H1 (cell line): ENCODE measurements around the gene ARFRP1. TPM values are rescaled to one million over a fixed set of nuclear protein-coding genes. Genes with fewer than 3 reads are reported as not detected.

Experiments
- CTCF ChIA-PET: fragments of 300-600 bp; sonication (Branson Sonifier 250); formaldehyde crosslinking; loops from one replicate; lab custom pipeline; 2021; ENCODE audit not compliant: partially characterized antibody; lab: Charles Lee
- POLR2A ChIA-PET: fragments of 300-600 bp; sonication (Branson Sonifier 250); formaldehyde crosslinking; loops from one replicate; lab custom pipeline; 2021; ENCODE audit warnings: inconsistent platforms; ENCODE audit not compliant: partially characterized antibody; lab: Charles Lee
- DNase-seq, 2 experiments: peaks; one replicate each; pipeline versions ENCODE4 v3.0.0 to v3.0.0-alpha.2; 2010 to 2022; ENCODE audit warnings: low spot score in 2 of 2, low read depth in 1 of 2, mixed read lengths in 1 of 2
- FAIRE-seq: peaks from 2 replicates; lab custom pipeline; 2011; peaks lifted over from hg19 to GRCh38; lab: Jason Lieb, UNC
- H2AFZ ChIP-seq: 2 replicates; pipeline ENCODE4 v1.8.1; 2012; ENCODE audit warnings: low read length, inconsistent platforms
- H2AK5ac ChIP-seq: 2 replicates; pipeline ENCODE4 v1.6.1; 2013; ENCODE audit warnings: low read depth, low read length
- H2BK120ac ChIP-seq: replicated peaks from 2 replicates; pipeline ENCODE3; 2013; ENCODE audit warnings: low read depth, low read length, inconsistent platforms
- H2BK12ac ChIP-seq: 2 replicates; pipeline ENCODE4 v1.6.1; 2013; ENCODE audit warnings: low read depth, low read length
- H2BK15ac ChIP-seq: 2 replicates; pipeline ENCODE4 v1.6.1; 2013; ENCODE audit warnings: low read length
- H2BK20ac ChIP-seq: 2 replicates; pipeline ENCODE4 v1.6.1; 2013; ENCODE audit warnings: low read length
- H2BK5ac ChIP-seq: 2 replicates; pipeline ENCODE4 v1.6.1; 2013; ENCODE audit warnings: low read depth, low read length
- H3K14ac ChIP-seq: 2 replicates; pipeline ENCODE4 v1.6.1; 2013; ENCODE audit warnings: inconsistent platforms; ENCODE audit not compliant: insufficient read length
- H3K18ac ChIP-seq: 2 replicates; pipeline ENCODE4 v1.6.1; 2013; ENCODE audit warnings: low read length; ENCODE audit errors: extremely low read depth
- H3K23ac ChIP-seq: 2 replicates; pipeline ENCODE4 v1.6.1; 2013; ENCODE audit warnings: inconsistent platforms; ENCODE audit not compliant: insufficient read length
- H3K23me2 ChIP-seq: 2 replicates; pipeline ENCODE4 v1.6.1; 2013; ENCODE audit warnings: low read depth, low read length
- H3K27ac ChIP-seq: 2 replicates; pipeline ENCODE4 v1.6.1; 2011; ENCODE audit warnings: low read depth, low read length, inconsistent platforms
- H3K27me3 ChIP-seq, 4 experiments: replicated peaks in 1 of 4; 1 replicate in 1 of 4; 2 replicates in 3 of 4; pipeline versions ENCODE4 v1.6.1 to v1.8.1; 2011 to 2013; ENCODE audit warnings: low read length in 3 of 4, mild to moderate bottlenecking in 3 of 4, inconsistent platforms in 2 of 4, mixed read lengths in 2 of 4, moderate library complexity in 1 of 4; ENCODE audit not compliant: control insufficient read depth in 3 of 4, insufficient read depth in 3 of 4; ENCODE audit errors: extremely low read depth in 1 of 4
- H3K36me3 ChIP-seq, 4 experiments: 2 replicates each; pipeline versions ENCODE4 v1.6.1 to v1.8.1; 2011 to 2013; ENCODE audit warnings: mild to moderate bottlenecking in 4 of 4, low read length in 3 of 4, moderate library complexity in 2 of 4, control low read depth in 1 of 4, inconsistent platforms in 1 of 4; ENCODE audit not compliant: insufficient read depth in 4 of 4, control insufficient read depth in 2 of 4
- H3K4ac ChIP-seq: replicated peaks from 2 replicates; pipeline ENCODE3; 2013; ENCODE audit warnings: low read length, low read depth, mixed read lengths, inconsistent platforms; ENCODE audit not compliant: insufficient read length
- H3K4me1 ChIP-seq, 4 experiments: replicated peaks in 1 of 4; 1 replicate in 1 of 4; 2 replicates in 3 of 4; pipeline versions ENCODE4 v1.6.1 to v1.8.1; 2011 to 2013; ENCODE audit warnings: low read length in 3 of 4, inconsistent platforms in 2 of 4, mixed read lengths in 1 of 4; ENCODE audit not compliant: insufficient read depth in 4 of 4, control insufficient read depth in 3 of 4
- H3K4me2 ChIP-seq, 2 experiments: 2 replicates each; pipeline versions ENCODE4 v1.6.1 to v1.8.1; 2011 to 2013; ENCODE audit warnings: low read depth in 2 of 2, low read length in 2 of 2, control low read depth in 1 of 2, inconsistent platforms in 1 of 2, mild to moderate bottlenecking in 1 of 2; ENCODE audit not compliant: insufficient read depth in 1 of 2
- H3K4me3 ChIP-seq, 4 experiments: fragments of 200-600, 300-600 bp in 1 of 4; sonication (generic), shearing (Covaris generic), sonication (Bioruptor Twin) in 1 of 4; 2 replicates each; pipeline versions ENCODE4 v1.5.1 to v1.8.1; 2011 to 2016; ENCODE audit warnings: low read length in 4 of 4, low read depth in 3 of 4, control low read depth in 2 of 4, inconsistent platforms in 2 of 4, mild to moderate bottlenecking in 2 of 4, mixed read lengths in 1 of 4, moderate library complexity in 1 of 4; ENCODE audit not compliant: insufficient read depth in 2 of 4; ENCODE audit errors: extremely low read depth in 1 of 4
- H3K56ac ChIP-seq: replicated peaks from 2 replicates; pipeline ENCODE3; 2013; ENCODE audit warnings: low read depth, mild to moderate bottlenecking, mixed read lengths, low read length, inconsistent platforms; ENCODE audit not compliant: insufficient read length
- H3K79me1 ChIP-seq: 2 replicates; pipeline ENCODE4 v1.6.1; 2013; ENCODE audit warnings: low read depth, low read length, control low read depth
- H3K79me2 ChIP-seq, 2 experiments: 2 replicates each; pipeline versions ENCODE4 v1.6.1 to v1.8.1; 2012 to 2013; ENCODE audit warnings: low read length in 2 of 2, mild to moderate bottlenecking in 2 of 2, inconsistent platforms in 1 of 2; ENCODE audit not compliant: insufficient read depth in 2 of 2, control insufficient read depth in 1 of 2
- H3K9ac ChIP-seq, 4 experiments: replicated peaks in 1 of 4; 1 replicate in 1 of 4; 2 replicates in 3 of 4; pipeline versions ENCODE4 v1.6.1 to v1.8.1; 2011 to 2013; ENCODE audit warnings: low read depth in 3 of 4, low read length in 3 of 4, control low read depth in 2 of 4, mild to moderate bottlenecking in 2 of 4, moderate library complexity in 2 of 4, inconsistent platforms in 1 of 4; ENCODE audit errors: extremely low read depth in 1 of 4
- H3K9me3 ChIP-seq, 2 experiments: 2 replicates each; pipeline versions ENCODE4 v1.6.1 to v1.8.1; 2012 to 2013; ENCODE audit warnings: mild to moderate bottlenecking in 2 of 2, moderate library complexity in 2 of 2, control low read depth in 1 of 2, inconsistent platforms in 1 of 2, low read depth in 1 of 2, low read length in 1 of 2, mixed read lengths in 1 of 2; ENCODE audit not compliant: insufficient read depth in 2 of 2
- H4K20me1 ChIP-seq, 2 experiments: replicated peaks in 1 of 2; 2 replicates each; pipeline versions ENCODE3 to v1.8.1; 2011 to 2013; ENCODE audit warnings: inconsistent platforms in 2 of 2, low read length in 2 of 2, mild to moderate bottlenecking in 1 of 2; ENCODE audit not compliant: insufficient read depth in 2 of 2, control insufficient read depth in 1 of 2
- H4K5ac ChIP-seq: 2 replicates; pipeline ENCODE4 v1.6.1; 2013; ENCODE audit warnings: low read length, low read depth, mixed read lengths, inconsistent platforms; ENCODE audit not compliant: insufficient read length
- H4K8ac ChIP-seq: 2 replicates; pipeline ENCODE4 v1.8.0; 2013; ENCODE audit warnings: mild to moderate bottlenecking, moderate library complexity, low read length, inconsistent platforms; ENCODE audit not compliant: insufficient read depth; ENCODE audit errors: extremely low read depth
- H4K91ac ChIP-seq: replicated peaks from 2 replicates; pipeline ENCODE3; 2013; ENCODE audit warnings: low read length, mixed read lengths, inconsistent platforms; ENCODE audit not compliant: insufficient read length
- BRCA1 ChIP-seq: IDR thresholded peaks from 2 replicates; pipeline ENCODE4 v1.6.1; 2012; ENCODE audit warnings: low read depth, low read length, improper control_type of control experiment
- CHD2 ChIP-seq: IDR thresholded peaks from 2 replicates; pipeline ENCODE4 v1.6.1; 2012; ENCODE audit warnings: low read length, improper control_type of control experiment
- E2F6 ChIP-seq: IDR thresholded peaks from 2 replicates; pipeline ENCODE4 v1.6.1; 2012; ENCODE audit warnings: inconsistent platforms
- EZH2 ChIP-seq: fragments of 200-600 bp; sonication (generic); IDR thresholded peaks from 2 replicates; pipeline ENCODE4 v1.7.1; 2012; ENCODE audit warnings: low read depth, mild to moderate bottlenecking, moderate library complexity, low read length, inconsistent platforms; ENCODE audit not compliant: severe bottlenecking
- HDAC2 ChIP-seq, 2 experiments: fragments of 300-600 bp in 1 of 2; sonication (generic) in 1 of 2; IDR thresholded peaks; 2 replicates each; pipeline ENCODE4 v1.6.1; 2011 to 2012; ENCODE audit warnings: low read depth in 2 of 2, low read length in 2 of 2, mild to moderate bottlenecking in 2 of 2, moderate library complexity in 2 of 2, borderline replicate concordance in 1 of 2, inconsistent platforms in 1 of 2
- MAX ChIP-seq: IDR thresholded peaks from 2 replicates; pipeline ENCODE4 v1.6.1; 2012; ENCODE audit warnings: inconsistent platforms
- RXRA ChIP-seq: IDR thresholded peaks from 2 replicates; pipeline ENCODE4 v1.6.1; 2011; ENCODE audit warnings: low read depth, mild to moderate bottlenecking, low read length, moderate library complexity; ENCODE audit not compliant: insufficient read depth
- SIN3A ChIP-seq, 2 experiments: IDR thresholded peaks in 1 of 2; conservative IDR thresholded peaks in 1 of 2; 2 replicates each; pipeline ENCODE4 v1.6.1; 2011 to 2012; ENCODE audit warnings: low read length in 2 of 2, improper control_type of control experiment in 1 of 2, low read depth in 1 of 2, mild to moderate bottlenecking in 1 of 2
- SRF ChIP-seq: IDR thresholded peaks from 2 replicates; pipeline ENCODE4 v1.6.1; 2011; ENCODE audit warnings: mild to moderate bottlenecking, low read depth, low read length, moderate library complexity
- WGBS, 2 experiments: shearing (Covaris generic) in 1 of 2; methylation state at CpG; one replicate each; pipeline versions ENCODE4 v1.1.6 to v1.1.7; 2013 to 2015; ENCODE audit warnings: low lambda C conversion rate in 2 of 2, mixed read lengths in 2 of 2, inconsistent platforms in 1 of 2, low coverage in 1 of 2, missing lambda C conversion rate in 1 of 2; ENCODE audit not compliant: insufficient replicate concordance in 2 of 2, insufficient coverage in 1 of 2, insufficient read length in 1 of 2; ENCODE audit errors: extremely low coverage in 1 of 2, missing lambda C conversion rate in 1 of 2; 5-methylcytosine and 5-hydroxymethylcytosine counted together
- polyA plus RNA-seq, 7 experiments: library from polyadenylated mRNA; depleted of rRNA in 3 of 7; stranded (reverse) in 5 of 7; unstranded in 2 of 7; fragments of >200 nt in 5 of 7; fragments of 200-250 nt in 2 of 7; gene quantifications; 1 replicate in 5 of 7; 2 replicates in 1 of 7; 4 replicates in 1 of 7; pipeline versions ENCODE4 v1.2.1 to v1.2.3, GENCODE V29; 2011 to 2013; ENCODE audit warnings: missing spikeins in 2 of 7, mixed read lengths in 2 of 7
- total RNA-seq: library from RNA; stranded (reverse); fragmentation: NEBNext Ultra II Directional; extraction: Animal tissue kit (Norgen Biotek cat#: 25700); gene quantifications from 2 replicates; pipeline ENCODE4 v1.2.1, GENCODE V29; 2021

The ARFRP1 gene
- total and polyA plus RNA-seq, 2 of the 8 experiments (the other 6 are each of a cell fraction or from before 2014, with no cell fraction given), result 12.9 to 22.9 TPM

GRCh38 chr20:63738687-63739129 is 30.9 kb upstream of the ARFRP1 start:
- peak overlapping the region; percentile 27 to 68 (median 33); a peak in 6 of 8 replicates for H3K4me3 ChIP-seq
- TF ChIP-seq BRCA1 (no peak), HDAC2 (IDR thresholded peaks at IDR 0.05; ENCODE audit: borderline replicate concordance in 1 of 2, low read depth in 2 of 2, low read length in 2 of 2) (peak in 1 of 2 experiments; percentile 43; a peak in 1 of 4 replicates), CHD2 (no peak), SRF (no peak), MAX (peak; percentile 49), SIN3A (conservative IDR thresholded peaks at IDR 0.05 in 1 of 2, IDR thresholded peaks at IDR 0.05 in 1 of 2; ENCODE audit: low read depth in 1 of 2, low read length in 2 of 2) (peak in 1 of 2 experiments; percentile 47; a peak in 1 of 4 replicates), EZH2 (no peak), E2F6 (0 out of 2 replicates have a peak, but pooled peaks have one; percentile 19), RXRA (no peak)
- H3K23ac ChIP-seq, result no peak overlapping the region
- no peak overlapping the region for H4K91ac ChIP-seq
- H2AFZ ChIP-seq, result no peak overlapping the region
- no peak overlapping the region for H3K4ac ChIP-seq
- peaks cover 13% of the 10 kb centered on the region; the same call in 1 of the 2 replicates for H3K23me2 ChIP-seq
- H3K27me3 ChIP-seq, result peaks cover 0 to 12% (median 8%) of the 10 kb centered on the region in 4 experiments; a peak in 4 of 7 replicates
- no peaks in the 10 kb centered on the region for H3K9me3 ChIP-seq
- WGBS, 2 experiments, result 8% methylated on average over 9 of the region's 26 CpGs; no CpG with 5 or more reads in 1 of the 2 experiments
- no peaks in the 10 kb centered on the region for H3K79me1 ChIP-seq
- H2AK5ac ChIP-seq, result no peak overlapping the region
- no peak overlapping the region for H3K27ac ChIP-seq
- FAIRE-seq (no peak), DNase-seq (peak in 1 of 2 experiments; percentile 80)
- no peak overlapping the region for H2BK20ac ChIP-seq
- no peaks in the 10 kb centered on the region for H3K79me2 ChIP-seq
- no peak overlapping the region for H2BK12ac ChIP-seq
- ChIA-PET CTCF (interaction anchor here (0.6 to 2.6 kb wide), 6 partner anchors 12 to 97 kb away, joined by 3 to 7 read pairs (median 4); no protein-coding TSS in a partner anchor), POLR2A (interaction anchor here (0.6 to 3.0 kb wide), 17 partner anchors 9 to 242 kb away, joined by 3 to 16 read pairs (median 4); partner anchors contain the start of genes ARFRP1, TPD52L2 and ZGPAT)
- no peak overlapping the region for H3K14ac ChIP-seq
- H3K4me1 ChIP-seq, result peaks cover 0 to 20% (median 11%) of the 10 kb centered on the region in 4 experiments; a peak in 6 of 7 replicates
- H2BK15ac ChIP-seq, result no peak overlapping the region
- H3K4me2 ChIP-seq, result peak overlapping the region; percentile 71 to 95
- no peak overlapping the region for H2BK5ac ChIP-seq
- H2BK120ac ChIP-seq, result no peak overlapping the region
- H3K56ac ChIP-seq, result no peak overlapping the region
- H4K8ac ChIP-seq, result no peak overlapping the region
- H3K36me3 ChIP-seq, result peaks cover 0 to 23% (median 7%) of the 10 kb centered on the region in 4 experiments; a peak in 5 of 8 replicates
- peaks cover 3 to 22% of the 10 kb centered on the region in 2 experiments for H4K20me1 ChIP-seq
- H3K18ac ChIP-seq, result no peak overlapping the region
- H3K9ac ChIP-seq, result no peak overlapping the region
- no peak overlapping the region for H4K5ac ChIP-seq
